GM18861 (cell line): ENCODE measurements around the gene APEX1.
"Not testable (repeated sequence)": the region's sequence is repeated elsewhere in the genome, so short reads cannot be mapped to it uniquely, and the experiment has no call there.

ENCODE experiments used
- ATAC-seq: cut with Tn5 transposase; IDR thresholded peaks from one replicate; pipeline ENCODE4 v1.9.1; 2021; ENCODE audit not compliant: unreplicated experiment

The APEX1 gene

DNA sequence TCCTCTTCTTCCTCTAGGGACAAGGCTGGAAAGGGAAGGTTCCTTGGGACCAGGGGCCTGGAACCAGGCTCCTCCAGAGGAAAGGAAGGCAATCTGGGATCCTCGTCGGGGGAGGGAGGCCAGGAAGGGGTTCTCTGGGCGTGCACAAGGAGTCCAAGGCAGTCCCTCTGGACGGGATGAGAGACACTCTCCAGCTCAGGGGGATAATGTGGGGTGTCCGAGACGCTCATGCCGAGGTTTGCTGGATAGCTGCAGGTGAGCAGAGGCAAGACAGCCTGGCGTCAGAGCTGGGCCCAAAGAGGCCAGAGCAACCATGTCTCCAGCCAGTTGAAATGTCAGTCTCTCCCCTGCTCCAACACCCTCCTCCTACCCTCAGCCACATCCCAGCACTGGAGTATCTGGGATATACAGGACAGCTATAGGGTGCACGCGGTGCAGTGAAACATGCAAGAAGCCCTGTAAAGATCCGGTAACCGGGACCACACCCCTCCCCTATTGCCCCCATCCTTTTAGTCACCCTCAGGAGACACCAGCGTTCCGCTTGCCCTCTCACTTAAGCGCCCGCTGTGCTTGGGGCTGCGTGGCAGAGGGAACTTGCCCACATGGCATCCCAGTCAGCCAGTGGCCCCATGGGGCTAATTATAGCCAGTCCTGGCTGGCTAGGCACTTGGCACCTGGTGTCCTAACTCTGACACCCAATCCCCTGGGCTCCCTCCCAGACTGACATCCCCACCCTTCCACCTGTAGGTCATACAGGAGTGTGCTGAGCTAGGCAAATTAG, 19.3 kb upstream of the APEX1 start, which contains the start of gene KLHL33:
Gene KLHL33 (minus strand): TSS at position 585 of the 781 bp plus-strand sequence. CDS start 355 bp downstream, at position 230.
- no peak for ATAC-seq

GRCh38 chr14:20436363-20436755, 18.7 kb upstream of the APEX1 start:
- no peak for ATAC-seq

- ATAC-seq, result no peak
Measured at GRCh38 chr14:20438664-20439063, 16.4 kb upstream of the APEX1 start.

- no peak for ATAC-seq
Measured at GRCh38 chr14:20440465-20440864, 14.6 kb upstream of the APEX1 start.

DNA sequence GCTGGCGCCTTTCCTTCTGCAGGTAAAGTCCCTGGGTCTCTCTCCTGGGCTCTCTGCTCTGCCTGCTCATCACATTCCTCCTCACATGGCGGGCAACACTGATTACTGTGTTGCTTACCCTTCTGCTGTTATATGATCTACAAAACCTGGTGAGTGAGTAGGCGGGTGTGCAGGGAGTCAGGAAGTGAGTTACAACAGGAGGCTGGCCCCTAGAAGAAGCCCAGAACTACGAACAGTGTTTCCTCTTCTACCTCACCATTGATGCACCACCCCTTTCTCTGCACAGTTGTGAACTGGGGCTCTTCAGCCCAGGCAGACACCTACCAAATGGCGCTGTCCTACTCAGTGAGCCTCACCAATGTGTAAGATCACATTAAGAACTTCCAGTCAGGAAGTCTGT, 14.1 kb upstream of the APEX1 start:
- peak; percentile 69 for ATAC-seq

GRCh38 chr14:20441461-20441860, 13.6 kb upstream of the APEX1 start:
- no peak for ATAC-seq

DNA sequence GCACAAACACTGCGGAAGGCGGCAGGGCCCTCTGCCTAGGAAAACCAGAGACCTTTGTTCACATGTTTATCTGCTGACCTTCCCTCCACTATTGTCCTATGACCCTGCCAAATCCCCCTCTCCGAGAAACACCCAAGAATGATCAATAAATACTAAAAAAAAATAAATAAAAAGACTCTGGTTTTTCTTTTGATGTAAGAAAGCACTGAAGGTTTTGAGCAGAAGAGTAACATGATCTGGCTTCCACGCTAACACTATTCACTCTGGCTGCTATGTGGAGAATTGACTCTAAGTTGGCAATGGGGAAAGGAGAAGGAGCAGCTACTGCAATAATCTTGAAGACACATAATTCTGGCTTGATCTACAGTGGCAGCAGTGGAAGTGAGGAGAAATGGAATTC, 11.4 kb upstream of the APEX1 start:
- ATAC-seq, result not testable (repeated sequence)

DNA sequence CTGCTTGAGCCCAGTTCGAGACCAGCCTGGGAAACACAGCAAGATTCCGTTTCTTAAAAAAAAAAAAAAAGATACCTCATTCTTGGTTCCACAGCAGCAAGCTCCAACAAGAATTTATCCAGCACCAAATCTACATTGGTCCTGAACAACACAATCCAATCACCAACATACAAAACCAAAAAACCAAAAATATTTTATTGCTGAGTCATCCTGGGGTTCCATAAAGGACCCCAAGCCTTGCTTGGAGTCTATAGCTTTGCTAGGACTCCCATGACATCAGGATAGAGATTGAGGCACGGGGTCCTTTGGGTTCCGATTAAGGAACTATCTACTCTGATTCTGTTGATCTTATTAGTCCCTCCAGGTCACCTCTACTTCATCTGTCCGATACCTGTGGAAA, 8.1 kb upstream of the APEX1 start:
- no peak for ATAC-seq

- ATAC-seq, result not testable (repeated sequence)
Measured at GRCh38 chr14:20452831-20453230, 2.2 kb upstream of the APEX1 start.

DNA sequence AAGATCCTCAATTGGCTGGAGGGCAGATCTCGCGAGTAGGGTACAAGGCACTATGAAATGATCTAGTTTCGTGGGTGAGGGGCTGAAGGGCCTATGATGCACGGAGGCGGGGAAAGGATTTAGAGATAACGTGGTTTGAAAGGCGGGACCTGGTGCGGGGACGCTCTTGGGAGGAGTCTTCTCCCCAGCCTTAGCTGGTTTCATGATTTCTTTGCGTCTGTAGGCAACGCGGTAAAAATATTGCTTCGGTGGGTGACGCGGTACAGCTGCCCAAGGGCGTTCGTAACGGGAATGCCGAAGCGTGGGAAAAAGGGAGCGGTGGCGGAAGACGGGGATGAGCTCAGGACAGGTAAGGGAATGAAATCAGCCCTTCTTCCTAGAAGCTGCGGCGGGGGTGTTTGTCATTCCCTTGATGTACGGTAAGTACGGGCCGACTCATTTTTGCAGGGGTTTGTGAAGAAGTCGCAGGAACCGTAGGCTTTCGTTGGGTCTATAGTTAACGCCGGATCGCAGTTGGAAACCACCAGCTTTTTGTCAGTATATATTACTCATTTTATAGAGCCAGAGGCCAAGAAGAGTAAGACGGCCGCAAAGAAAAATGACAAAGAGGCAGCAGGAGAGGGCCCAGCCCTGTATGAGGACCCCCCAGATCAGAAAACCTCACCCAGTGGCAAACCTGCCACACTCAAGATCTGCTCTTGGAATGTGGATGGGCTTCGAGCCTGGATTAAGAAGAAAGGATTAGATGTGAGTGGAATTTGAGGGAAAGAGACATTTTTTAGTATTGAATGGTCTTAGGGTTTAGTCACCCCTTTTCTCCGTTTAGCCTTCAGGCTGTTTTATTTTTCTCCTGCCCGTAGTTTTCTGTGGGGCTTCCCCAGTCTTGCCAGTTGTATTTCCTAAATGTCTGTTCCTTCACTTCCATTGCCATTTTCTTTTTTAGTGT, 602 bp downstream of the APEX1 start:
- ATAC-seq, result peak; percentile 29

GRCh38 chr14:20456971-20457370, 1.9 kb downstream of the APEX1 start:
- no peak for ATAC-seq

GRCh38 chr14:20458031-20458789, 3.2 kb downstream of the APEX1 start:
- ATAC-seq, result no peak

DNA sequence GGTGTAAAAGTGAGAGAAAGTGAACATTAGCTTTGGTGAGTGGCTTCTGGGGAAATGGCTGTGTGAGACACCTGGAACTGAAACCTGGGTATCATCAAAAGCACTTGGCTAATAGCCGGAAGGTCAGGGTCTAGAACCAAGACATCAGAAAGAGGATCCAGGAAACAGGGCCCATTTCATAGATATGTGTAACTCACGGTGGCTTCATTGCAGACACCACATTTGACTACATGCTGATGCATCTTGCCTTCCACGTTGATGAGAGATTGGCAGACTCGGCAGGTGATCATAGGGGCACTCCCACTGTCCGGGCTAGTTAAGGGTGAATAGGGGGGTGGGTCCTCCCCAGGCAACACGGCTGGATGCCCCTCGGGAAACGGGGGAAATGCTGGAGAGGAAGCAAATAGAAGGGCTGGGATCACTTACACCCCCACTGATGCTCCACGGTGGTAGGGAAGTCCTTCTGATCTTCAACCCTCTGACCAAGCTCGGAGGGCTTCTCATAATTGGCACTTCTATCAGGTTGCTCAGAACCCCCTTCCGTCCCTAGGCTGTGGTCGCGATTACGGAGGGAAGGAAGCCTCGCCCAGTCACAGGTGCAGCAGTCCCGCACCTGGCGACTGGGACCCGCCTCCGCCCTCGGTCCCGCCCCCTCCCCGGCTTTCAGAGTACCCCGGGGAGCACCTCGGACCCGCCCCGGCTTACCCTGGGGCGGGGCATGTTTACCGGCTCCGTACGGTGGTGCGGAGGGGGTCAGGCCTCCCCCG, 5.6 kb downstream of the APEX1 start:
- ATAC-seq, result no peak

- ATAC-seq, result peak; percentile 91
Measured at GRCh38 chr14:20461225-20462141, 6.5 kb downstream of the APEX1 start, which contains the start of gene PIP4P1. PIP4P1 (minus strand) TSS chr14:20461434; CDS start chr14:20461325, 109 bp downstream.

GRCh38 chr14:20468764-20469241, 13.8 kb downstream of the APEX1 start:
- ATAC-seq, result no peak

DNA sequence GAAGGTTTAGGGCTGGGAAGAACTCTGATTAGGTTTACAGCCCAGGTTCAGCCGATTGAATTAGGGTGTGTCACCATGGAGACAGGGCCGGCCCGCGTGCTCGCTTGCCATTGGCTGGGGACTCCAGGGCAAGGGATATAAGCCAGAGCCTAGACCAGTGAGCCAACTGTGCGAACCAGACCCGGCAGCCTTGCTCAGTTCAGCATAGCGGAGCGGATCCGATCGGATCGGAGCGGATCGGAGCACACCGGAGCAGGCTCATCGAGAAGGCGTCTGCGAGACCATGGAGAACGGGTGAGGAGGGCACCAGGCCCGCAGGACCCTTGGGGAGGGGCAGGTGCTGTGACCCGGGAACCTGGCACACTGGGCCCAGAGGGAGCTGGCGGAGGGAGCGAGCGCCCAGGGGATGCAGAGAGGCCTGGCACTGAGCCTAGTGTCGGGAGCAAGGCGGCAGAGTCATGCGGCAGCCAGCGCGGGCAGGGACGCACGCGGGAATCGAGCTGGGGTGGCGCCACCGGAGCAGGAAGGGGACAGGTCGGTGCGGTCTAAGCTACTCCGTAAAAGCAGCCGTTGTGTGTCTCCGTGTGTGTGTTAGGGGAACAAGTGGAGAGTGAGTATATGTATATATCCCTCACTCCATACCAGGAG, 14.3 kb downstream of the APEX1 start, which contains the start of gene PNP:
Gene PNP (plus strand): TSS at position 165 of the 648 bp plus-strand sequence. CDS start 119 bp downstream, at position 284.
- ATAC-seq, result peak; percentile 95

- peak; percentile 22 for ATAC-seq
Measured at GRCh38 chr14:20469890-20470602, 15.0 kb downstream of the APEX1 start.

DNA sequence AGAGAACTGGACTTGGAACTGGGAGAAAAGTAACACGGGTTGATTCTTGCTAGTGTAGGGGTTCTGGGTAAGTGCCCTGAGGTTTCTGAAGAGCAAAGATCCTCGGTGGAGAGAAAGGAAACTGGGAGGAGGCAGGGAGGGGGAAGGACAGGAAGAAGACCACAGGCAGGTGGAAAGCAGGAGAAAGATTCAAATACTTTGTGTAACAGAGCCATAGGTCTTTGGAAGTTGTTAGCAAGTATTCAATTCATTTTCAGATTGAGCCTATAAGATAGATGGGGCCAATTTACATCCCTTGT, 15.5 kb downstream of the APEX1 start:
- no peak for ATAC-seq
